GM12878 (cell line): Measurements from ENCODE around the gene PCDHGB5.

Experiments
- BCL11A ChIP-seq: IDR thresholded peaks from 2 replicates; pipeline ENCODE4 v1.6.1; 2011; ENCODE audit warnings: low read depth, low read length
- BHLHE40 ChIP-seq, 2 experiments: fragments of 450-650 bp in 1 of 2; IDR thresholded peaks; 2 replicates each; pipeline ENCODE4 v1.6.1; 2011 to 2017; ENCODE audit warnings: low read depth in 2 of 2, borderline replicate concordance in 1 of 2, improper control_type of control experiment in 1 of 2, low read length in 1 of 2, mild to moderate bottlenecking in 1 of 2
- CTCF ChIP-seq, 3 experiments: IDR thresholded peaks in 2 of 3; conservative IDR thresholded peaks in 1 of 3; 2 replicates each; pipeline ENCODE4 v1.5.1; 2011; ENCODE audit warnings: low read depth in 3 of 3, low read length in 3 of 3, mild to moderate bottlenecking in 3 of 3, control low read depth in 2 of 3, moderate library complexity in 2 of 3, inconsistent platforms in 1 of 3, mixed read lengths in 1 of 3; ENCODE audit not compliant: control insufficient read depth in 2 of 3, insufficient read depth in 1 of 3; ENCODE audit errors: extremely low read depth in 1 of 3
- EGR1 ChIP-seq, 2 experiments: IDR thresholded peaks; 1 replicate in 1 of 2; 2 replicates in 1 of 2; pipeline ENCODE4 v1.6.1; 2011 to 2012; ENCODE audit warnings: low read depth in 2 of 2, low read length in 2 of 2, borderline replicate concordance in 1 of 2, mild to moderate bottlenecking in 1 of 2, moderate library complexity in 1 of 2
- EP300 ChIP-seq, 2 experiments: fragments of 150-350 bp in 1 of 2; IDR thresholded peaks; 2 replicates each; pipeline ENCODE4 v1.6.1; 2011 to 2012; ENCODE audit warnings: low read depth in 2 of 2, low read length in 2 of 2, borderline replicate concordance in 1 of 2, improper control_type of control experiment in 1 of 2, inconsistent platforms in 1 of 2; ENCODE audit not compliant: control insufficient read depth in 1 of 2
- KLF5 ChIP-seq: fragments of 450-650 bp; IDR thresholded peaks from 2 replicates; pipeline ENCODE4 v1.6.1; 2014; ENCODE audit warnings: mild to moderate bottlenecking; ENCODE audit not compliant: partially characterized antibody
- MAX ChIP-seq: IDR thresholded peaks from 2 replicates; pipeline ENCODE4 v1.6.1; 2012; ENCODE audit warnings: low read depth, low read length, improper control_type of control experiment
- MLLT1 ChIP-seq: fragments of 450-650 bp; IDR thresholded peaks from 2 replicates; pipeline ENCODE4 v1.6.1; 2016; ENCODE audit warnings: mild to moderate bottlenecking
- POLR2A ChIP-seq: IDR thresholded peaks from 2 replicates; pipeline ENCODE4 v1.6.1; 2011; ENCODE audit warnings: low read depth, mild to moderate bottlenecking, low read length
- RAD21 ChIP-seq: IDR thresholded peaks from 2 replicates; pipeline ENCODE4 v1.6.1; 2011; ENCODE audit warnings: mild to moderate bottlenecking, low read depth, low read length, moderate library complexity; ENCODE audit not compliant: insufficient read depth
- REST ChIP-seq: IDR thresholded peaks from 2 replicates; pipeline ENCODE4 v1.6.1; 2012; ENCODE audit warnings: mild to moderate bottlenecking, low read depth, low read length
- SIN3A ChIP-seq: IDR thresholded peaks from 2 replicates; pipeline ENCODE4 v1.6.1; 2012; ENCODE audit warnings: low read depth, low read length, improper control_type of control experiment
- ZBTB33 ChIP-seq: fragments of 450-650 bp; IDR thresholded peaks from 2 replicates; pipeline ENCODE4 v1.6.1; 2017; ENCODE audit warnings: mild to moderate bottlenecking
- ZNF274 ChIP-seq: IDR thresholded peaks from one replicate; pipeline ENCODE4 v1.8.0; 2011; ENCODE audit not compliant: insufficient read length, insufficient read depth

- no peak for TF ChIP-seq ZBTB33
- no peak for TF ChIP-seq BCL11A
- no peak for TF ChIP-seq SIN3A
- no peak for TF ChIP-seq CTCF (IDR thresholded peaks at IDR 0.05 in 2 of 3, conservative IDR thresholded peaks at IDR 0.05 in 1 of 3; ENCODE audit: control insufficient read depth in 2 of 3, extremely low read depth in 1 of 3, insufficient read depth in 1 of 3, low read depth in 3 of 3, low read length in 3 of 3)
- no peak for TF ChIP-seq BHLHE40 (IDR thresholded peaks at IDR 0.05; ENCODE audit: borderline replicate concordance in 1 of 2, low read depth in 2 of 2, low read length in 1 of 2)
- no peak for TF ChIP-seq EGR1 (IDR thresholded peaks at IDR 0.05; ENCODE audit: borderline replicate concordance in 1 of 2, low read depth in 2 of 2, low read length in 2 of 2)
- no peak for TF ChIP-seq POLR2A
- TF ChIP-seq MLLT1, result no peak
- TF ChIP-seq REST, result no peak
- TF ChIP-seq RAD21, result no peak
- TF ChIP-seq KLF5, result no peak
- no peak for TF ChIP-seq ZNF274
- TF ChIP-seq EP300 (IDR thresholded peaks at IDR 0.05; ENCODE audit: borderline replicate concordance in 1 of 2, control insufficient read depth in 1 of 2, low read depth in 2 of 2, low read length in 2 of 2), result no peak
- no peak for TF ChIP-seq MAX
Measured at GRCh38 chr5:141360685-141361084, 37.1 kb upstream of the PCDHGB5 start.
